DMS153 (cell line): Measurements from ENCODE around the gene GBGT1.

Source experiments
- DNase-seq: peaks from one replicate; lab custom pipeline; 2025; lab: John Stamatoyannopoulos, UW

The GBGT1 gene

DNA sequence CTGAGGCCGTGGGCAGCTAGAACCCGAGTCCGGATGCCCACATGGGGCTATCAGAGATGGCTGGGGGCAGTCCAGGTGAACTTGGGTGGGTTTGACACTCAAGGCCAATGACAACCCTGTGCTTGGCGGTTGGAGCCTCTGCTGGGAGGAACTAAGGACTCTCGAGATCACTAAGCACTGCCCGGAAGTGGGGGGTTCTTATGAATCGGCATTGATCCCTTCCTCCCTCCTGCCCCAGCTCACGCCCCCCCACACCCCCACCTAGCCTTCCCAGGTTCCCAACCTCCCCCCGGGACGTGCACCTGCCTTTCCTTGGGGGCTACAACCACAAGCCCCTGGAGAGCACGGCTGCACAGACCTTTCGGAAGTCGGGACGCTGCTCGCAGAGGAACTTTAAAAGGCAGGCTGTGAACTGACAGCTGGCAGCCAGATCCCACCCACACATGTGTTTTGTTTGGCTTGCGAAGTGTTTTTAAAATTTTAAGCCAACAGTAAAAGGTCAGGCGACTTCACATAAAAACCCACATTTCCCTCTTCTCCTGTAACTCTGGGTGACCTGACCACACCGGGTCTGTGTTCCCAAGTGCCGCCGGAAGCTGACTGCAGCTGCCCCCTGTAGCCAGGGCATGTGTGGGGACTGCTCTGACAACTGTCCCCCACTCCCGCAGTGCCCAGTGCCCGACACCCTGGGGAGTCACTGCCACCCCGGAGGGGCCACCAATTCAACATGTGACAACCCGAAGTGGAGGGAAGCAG lies 37.6 kb downstream of the GBGT1 start:
- no peak for DNase-seq

DNA sequence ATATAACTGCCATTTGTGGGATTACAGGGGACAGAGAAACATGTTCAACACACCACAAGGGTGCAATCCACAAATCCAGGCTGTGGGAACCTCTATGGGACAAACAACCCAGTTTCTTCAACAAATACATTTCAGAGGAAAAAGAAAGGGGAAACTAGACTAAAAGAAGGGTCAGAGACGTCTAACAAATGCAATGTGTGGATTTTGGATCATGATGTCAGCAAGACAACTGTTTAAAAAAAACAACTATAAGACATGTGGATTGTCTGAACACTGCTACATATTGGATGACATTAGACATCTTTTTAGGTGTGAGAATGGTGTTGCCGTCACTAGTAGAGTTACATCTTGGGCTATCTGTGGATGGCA lies 38.8 kb downstream of the GBGT1 start:
- DNase-seq, result no peak

DNA sequence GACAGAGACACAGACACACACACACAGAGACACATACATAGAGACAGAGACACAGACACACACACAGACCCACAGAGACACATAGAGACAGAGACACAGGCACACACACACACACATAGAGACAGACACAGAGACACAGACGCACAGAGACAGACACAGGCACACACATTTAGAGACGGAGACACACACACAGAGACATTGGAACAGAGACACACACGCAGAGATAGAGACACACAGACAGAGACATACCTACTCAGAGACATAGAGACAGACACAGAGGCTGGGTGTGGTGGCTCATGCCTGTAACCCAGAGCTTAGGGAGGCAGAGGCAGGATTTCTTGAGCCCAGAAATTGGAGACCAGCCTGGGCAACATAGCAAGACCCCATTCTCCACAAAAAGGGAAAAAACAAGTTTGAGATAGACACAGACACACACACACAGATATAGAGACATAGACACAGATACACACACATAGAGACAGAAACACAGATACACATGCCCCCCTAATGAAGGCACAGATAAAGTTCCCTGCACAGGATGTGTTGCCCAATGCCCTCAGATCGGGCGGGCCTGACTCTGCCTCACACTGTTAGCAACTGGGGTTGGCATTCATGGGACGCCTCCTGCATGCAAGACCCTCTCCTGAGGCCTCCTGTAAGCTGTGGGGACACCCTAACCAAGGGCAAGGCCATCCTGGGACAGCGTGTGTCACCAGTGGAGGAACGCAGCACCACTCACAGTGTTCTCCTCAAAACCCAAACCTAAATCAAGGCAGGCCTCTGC lies 39.4 kb downstream of the GBGT1 start:
- no peak for DNase-seq

DNA sequence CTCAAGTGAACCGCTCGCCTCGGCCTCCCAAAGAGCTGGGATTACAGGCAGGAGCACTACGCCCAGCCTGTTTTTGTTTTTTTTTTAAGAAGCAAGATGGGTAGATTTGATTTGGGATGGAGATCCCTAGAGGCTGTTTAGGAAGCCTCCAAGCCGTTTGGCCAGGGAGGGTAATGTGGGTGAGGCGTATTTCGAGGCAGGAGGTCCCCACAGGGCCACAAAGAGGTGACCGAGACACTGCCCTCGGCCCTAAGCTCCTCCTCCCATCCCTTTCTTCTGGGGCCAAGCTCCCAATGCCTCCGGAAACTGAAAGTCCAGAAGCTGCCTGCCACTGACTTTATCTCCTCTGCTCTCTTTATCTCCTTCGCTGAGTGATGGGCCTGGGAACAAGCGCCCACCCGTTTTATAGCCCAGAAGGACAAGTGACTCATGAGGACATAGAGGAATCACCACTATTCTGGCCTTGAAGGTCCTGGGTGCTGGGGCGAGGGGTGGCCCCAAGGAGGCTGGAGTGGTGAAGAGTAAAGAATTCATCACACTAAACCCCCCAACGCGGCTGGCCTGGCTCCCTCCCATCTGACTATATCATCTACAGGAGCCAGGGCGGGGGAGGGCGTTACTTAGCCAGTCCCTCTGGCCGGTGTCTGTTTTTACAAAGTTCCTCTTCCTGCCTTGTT lies 40.6 kb downstream of the GBGT1 start:
- DNase-seq, result no peak

DNA sequence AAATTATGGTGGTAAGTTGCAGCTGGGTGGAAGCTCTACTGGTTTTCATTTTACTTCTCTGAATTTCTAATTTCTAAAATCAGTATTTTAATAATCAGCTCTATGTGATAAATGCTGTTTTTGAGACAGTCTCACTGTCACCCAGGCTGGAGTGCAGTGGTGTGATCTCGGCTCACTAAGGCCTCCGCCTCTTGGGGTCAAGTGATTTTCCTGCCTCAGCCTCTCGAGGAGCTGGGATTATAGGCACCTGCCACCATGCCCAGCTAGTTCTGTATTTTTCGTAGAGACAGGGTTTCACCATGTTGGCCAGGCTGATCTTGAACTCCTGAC lies 41.1 kb downstream of the GBGT1 start:
- DNase-seq, result no peak

DNA sequence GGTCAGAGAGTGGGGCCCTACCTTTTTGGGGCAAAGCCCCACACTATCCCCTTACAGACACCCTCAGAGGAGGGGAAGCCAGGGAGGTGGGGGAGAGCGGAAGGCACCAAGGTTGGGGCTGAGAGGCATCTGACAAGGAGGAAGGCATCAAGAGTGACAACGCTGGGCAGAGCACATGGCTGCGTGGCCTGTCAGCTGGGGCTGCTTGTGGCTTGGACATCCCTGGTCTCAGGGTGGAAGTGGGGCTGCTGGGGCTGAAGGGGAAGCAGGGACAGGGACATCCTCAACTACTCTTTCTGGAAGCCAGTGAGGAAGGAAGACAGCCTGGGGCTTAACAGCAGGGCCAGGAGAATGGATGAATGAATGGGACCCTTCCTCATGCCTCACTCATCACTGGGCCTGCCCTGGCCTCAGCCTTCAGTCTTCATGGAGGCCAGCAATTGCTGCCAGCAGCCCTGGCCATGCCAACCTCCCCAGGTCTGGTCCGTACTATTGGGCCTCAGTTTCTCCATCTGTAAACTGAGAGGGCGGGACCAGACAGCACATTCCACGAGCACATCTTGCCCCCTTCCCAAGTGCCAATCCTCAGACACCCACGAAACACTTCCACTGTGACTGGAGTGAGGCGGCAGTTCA lies 41.7 kb downstream of the GBGT1 start:
- no peak for DNase-seq

DNA sequence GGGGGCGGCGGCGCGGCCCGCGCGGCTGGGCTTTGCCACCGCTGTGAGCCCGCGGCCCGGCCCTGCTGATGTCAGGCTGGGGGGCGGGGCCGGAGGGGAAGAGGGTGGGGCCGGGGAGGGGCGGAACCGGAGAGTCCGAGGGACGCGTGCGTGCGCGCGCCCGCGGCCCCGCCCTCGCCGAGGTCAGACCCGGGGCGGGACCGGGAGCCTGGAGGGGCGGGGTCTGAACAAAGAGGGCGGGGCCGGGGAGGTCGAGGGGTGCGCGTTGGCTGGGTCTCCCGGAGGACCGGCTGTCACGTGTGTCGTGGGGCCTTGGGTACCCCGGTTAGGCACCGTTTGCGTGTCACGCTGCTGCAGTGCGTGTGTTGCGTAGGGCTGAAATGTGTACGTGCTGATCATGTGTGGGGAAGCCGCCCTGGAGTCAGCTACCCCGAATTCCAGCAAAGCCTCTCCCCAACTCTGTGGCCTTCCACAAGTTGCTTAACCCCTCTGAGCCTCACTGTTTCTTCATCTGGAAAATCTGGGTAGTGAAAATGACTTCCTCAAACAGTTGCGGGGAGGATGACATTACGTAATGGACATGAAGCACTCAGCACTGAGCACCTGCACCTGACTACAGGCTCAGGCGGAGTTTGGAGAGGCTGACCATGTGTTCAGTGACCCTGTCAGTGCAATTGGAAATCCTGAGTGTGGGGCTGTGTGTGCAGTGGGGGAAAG lies 42.4 kb downstream of the GBGT1 start, which contains the start of gene RALGDS:
TSS of gene RALGDS (minus strand) at position 43 of the 717 bp plus-strand sequence. CDS start 86 bp downstream, outside the sequence.
- peak; percentile 66 for DNase-seq

DNA sequence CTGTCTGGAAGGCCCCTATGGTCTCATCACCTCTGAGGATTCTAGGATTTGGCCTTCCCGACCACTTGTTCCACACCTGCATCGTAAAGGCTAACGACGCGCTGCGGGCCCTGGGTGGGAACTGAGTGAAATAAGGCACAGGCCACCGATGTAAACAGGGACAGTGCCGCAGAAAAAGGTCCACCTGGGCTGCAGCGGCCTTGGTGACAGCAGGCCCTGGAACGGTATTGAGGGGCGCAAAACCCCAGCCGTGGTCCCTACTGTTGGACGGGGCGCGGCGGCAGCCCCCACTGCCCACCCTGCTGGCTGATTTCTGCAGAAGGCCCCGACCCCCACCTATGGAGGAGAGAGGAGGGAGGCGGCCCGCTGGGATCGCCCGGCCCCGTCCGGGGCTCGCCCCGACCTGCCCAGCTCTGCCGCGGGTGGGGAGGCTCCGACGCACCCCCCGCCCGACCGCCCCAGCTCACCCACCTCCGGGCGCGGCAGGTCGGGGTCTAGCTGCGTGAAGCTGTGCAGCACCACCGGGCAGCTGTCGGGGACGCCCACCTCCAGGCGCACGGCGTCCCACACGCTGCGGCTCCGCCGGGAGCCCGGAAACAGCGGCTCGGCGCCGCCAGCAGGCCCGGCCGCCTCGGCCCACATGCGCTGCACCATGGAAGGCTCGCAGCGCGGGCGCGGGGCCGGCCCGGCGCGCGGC lies 43.1 kb downstream of the GBGT1 start:
- DNase-seq, result no peak

DNA sequence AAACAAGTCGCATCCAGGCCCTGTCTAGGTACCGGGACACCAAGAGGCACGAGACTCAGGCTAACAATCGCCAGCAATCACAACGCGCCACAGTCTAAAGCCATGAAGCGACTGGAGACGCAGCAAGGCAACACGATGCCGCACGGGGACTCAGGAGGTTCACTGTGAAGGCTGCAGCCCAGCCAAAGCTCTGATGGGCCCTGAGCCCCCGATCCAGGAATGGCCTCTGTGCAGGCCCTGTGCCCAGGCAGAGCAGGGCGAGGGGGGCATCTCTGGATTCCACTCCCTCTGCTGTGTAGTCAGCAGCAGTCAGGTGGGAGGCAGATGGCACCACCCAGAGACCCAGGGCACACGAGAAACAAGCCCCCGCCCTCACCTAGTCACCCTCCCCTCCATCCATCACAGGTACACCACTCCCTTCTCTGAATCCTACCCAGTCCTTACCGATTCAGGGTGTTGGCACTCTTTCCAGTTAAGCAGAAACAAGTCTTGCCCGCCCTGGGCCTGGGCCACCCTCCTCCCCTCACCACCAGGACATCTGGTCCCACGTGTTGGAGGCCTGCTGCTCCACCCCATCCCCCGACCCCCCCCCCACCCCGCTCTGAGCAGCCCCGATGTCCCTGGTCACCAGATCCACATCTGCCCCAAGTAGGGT lies 43.7 kb downstream of the GBGT1 start:
- no peak for DNase-seq

DNA sequence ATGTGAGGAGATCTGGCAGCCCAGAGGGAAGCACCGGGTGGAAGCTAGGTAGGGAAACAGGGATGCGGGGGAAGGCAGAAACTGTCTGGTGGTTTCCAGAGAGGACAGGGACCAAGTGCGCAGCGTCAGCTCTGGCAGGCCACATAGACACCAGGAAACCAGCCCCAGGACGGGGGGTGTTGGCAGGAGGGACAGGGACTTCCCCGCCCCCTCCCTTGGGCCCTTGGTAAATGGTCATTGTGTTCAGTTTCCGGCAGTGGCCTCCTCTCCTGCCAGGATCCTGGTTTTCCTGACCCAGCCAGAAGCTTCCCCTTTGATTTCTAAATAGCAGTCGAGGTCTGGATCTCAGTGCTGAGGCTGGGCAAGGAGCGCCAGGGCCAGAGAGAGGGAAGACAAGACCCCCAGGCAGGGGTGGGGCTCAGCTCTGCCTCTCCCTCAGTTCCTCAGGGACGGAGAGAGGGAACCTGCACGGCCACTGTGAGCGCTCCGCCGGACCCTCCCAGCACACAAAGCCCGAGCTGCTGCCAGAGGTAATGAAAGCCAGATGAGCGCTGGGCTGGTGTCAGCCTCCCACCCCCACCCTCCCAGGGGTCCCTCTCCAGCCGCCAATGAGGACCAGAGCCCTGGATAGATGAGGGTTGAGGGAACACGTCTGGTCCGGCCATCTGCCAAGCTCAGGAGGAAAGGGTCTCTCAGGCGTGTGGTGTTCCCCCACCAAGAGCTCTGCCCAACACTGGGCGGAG lies 44.4 kb downstream of the GBGT1 start:
- DNase-seq, result no peak

DNA sequence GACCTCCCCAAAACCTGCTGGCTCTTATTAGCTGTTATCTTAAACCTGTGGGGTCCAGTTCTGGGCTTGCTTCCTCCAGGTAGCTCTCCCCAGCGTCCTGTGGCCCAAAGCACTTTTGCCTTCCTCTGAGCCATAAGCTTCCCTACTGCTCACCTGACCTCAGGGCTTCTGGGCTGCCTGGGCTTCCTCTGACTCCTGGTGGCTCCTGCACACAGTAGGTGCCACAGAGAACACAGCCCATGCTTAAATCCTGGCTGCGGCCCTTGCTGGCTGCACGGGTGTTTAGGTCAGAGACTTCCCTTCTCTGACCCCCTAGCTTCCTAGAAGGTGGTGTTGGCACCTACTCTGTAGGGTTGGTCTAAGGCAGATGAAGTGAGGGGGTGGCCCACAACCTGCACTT lies 45.1 kb downstream of the GBGT1 start:
- no peak for DNase-seq

DNA sequence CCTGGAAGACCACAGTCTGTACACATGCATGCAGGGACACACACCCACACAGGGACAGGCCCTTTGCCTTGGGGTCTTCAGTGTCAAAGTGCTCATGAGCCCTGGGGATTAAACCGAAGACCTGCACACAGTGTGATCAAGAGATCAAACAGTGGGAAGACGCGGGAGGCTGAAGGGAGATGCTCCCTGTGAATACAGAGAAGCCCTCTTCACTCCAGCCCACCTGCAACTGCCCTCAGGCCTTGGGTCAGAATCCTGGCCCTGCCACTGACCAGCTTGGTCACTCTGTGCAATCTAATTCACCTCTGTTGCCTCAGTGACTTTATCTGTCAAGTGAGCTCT lies 45.6 kb downstream of the GBGT1 start:
- DNase-seq, result no peak

DNA sequence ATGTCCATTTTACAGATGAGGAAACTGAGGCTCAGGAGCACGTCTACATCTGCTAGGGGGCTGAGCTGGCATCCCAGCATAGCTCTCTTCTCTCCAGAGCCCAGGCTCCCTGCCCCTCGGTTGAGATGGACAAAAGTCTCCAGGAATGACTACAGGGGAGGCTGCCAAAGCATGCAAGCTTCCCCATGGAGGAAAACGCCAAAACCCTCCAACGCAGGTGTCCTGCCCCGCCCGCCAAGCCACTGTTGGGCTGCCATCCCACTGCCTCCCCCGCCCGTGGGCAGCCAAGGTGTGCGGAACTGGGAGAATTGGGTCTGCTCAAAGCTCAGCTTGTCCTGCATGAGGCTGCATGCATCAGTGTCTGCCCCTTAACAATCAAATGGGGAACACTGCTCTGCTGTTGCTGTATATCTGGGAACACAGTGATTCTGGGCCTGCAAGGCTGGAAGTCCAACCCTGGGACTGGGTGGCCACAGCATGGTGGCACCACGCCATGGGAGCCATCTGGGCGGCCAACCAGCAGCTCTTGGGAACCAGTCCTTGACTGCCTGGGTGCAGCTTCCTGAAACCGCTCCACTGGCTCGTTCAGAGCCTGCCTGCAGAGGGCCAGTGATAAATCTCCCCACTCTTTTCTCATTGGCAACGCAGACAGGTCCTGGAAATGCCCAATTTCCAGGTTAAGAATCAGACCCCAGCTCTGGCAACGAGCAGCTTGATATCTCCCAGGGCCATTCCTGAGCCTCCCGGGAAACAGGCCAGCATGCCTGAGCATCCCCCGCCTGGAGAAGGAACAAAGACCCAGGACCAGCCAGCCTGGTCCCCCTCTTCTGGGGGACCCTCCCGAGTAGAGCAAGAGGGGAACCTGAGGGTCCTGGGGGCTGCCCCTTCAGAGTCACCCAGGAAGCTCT lies 46.2 kb downstream of the GBGT1 start:
- no peak for DNase-seq

DNA sequence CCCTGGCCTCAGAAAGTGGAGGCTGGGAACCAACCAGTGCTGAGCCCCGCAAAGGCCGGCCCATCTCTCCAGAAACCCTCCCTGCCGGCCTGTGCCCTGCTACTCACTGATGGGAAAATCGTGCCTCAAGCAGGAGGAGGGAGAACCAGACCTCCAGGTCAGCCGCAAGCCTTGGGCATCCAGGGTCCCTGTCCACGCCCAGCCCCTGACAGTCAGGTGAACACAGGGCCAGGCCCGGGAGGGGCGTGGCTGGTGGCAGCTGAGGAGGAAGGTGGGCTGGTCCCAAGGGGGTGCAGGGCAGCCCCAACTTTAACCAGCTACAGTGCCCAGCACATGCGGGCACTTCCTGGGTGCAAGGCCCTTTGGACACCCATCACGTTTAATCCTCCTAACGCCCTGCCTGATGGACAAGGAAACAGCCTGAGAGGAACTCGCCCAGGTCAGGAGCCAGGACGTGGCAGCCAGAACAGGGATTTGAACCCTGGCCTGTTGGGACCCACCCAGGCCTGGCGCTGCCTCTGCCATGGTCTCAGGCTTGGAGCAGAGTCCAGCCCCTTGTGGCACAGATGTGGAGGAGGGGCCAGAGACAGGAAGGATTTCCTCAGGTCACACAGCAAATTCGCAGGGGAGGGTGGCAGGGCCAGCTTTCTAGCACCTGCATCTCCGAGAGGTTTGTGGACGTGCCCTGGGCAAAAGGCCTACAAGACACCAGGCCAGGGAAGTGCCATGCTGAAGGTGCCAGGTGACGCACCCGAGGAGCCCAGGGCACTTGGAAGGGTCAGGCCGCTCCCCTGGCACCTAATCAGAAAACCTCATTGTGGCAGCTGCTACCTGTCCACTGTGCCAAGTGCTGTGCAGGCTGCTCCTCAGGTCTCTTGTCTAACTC lies 47.1 kb downstream of the GBGT1 start:
- no peak for DNase-seq

DNA sequence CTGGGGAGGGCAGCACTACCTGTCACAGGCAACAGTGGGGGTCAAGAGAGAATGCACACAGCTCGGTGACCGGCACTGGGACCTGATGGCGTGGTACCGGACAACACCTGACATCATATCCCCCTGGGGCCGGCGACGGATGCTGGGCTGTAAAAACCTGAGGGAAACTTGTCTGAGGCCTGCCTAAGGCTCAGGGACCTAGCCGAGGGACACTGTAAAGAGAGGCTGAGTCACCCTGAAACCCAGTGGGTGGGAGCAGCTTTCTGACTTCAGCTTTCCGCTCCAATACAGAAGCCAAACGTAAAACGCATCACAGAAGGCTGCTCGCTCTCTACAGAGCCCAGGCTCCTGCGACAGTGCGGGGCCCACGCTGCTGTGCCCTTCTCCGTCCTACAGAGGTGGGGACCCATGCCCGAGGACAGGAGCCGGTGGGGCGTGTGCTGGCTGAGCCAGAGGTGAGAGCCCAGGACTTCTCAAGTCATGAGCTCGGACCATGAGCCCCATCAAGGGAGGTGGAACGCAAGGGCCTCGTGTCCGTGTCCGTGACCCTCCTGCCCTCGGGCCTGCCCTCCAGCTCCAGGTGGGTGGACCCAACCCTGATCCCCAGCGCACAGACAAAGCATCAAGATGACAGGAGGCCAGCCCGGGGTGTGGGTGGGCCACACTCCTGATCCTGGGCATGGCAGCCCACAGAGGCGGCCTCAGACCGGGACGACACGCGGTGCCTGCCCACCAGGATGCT lies 47.9 kb downstream of the GBGT1 start:
- no peak for DNase-seq

DNA sequence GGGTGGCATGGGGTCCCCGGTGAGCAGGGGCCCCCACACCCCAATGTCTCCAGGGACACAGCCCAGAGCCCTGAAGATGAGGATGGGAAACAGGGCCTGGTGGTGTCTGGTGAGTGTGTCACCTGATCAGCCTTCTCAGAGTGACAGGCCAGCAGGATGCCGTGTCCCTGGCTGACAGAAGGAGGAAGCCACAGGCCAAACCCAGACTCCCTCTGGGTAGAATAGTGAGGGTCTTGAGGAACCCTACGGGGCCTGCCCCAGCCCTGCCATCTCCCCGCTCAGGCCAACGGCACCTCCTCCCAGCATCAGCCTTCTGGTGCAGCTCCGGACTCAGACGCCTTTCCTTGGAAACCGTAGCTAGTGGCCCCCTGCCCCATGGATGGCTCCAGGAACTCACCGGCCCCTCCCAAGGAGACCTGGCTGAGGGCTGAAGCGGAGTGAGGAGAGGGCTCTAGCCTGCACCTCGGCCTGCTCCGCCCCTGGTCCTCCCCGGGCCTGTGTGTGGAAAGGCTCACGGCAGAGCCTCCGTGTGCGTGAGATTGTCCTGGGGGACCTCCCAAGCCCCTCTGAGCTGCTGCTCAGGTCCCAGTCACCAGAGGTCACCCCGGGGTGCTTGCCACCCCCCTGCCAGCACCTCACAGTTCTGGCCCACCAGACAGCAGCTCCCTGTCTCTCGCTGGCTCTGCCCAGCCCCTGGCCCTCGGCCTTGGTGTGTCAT lies 48.7 kb downstream of the GBGT1 start:
- DNase-seq, result no peak
